Endodermal cell (in vitro differentiated cells): ENCODE measurements around the gene OSBPL7. TPM values are rescaled to one million over a fixed set of nuclear protein-coding genes. Genes with fewer than 3 reads are reported as not detected.

Experiments
- DNase-seq: peaks from one replicate; pipeline ENCODE4 v3.0.0-alpha.2; 2017
- H3K27ac ChIP-seq: 2 replicates; pipeline ENCODE4 v1.5.1; 2013; ENCODE audit warnings: mild to moderate bottlenecking, low read depth, low read length, moderate library complexity
- H3K27me3 ChIP-seq: 2 replicates; pipeline ENCODE4 v1.6.1; 2013; ENCODE audit warnings: mild to moderate bottlenecking, low read length, moderate library complexity; ENCODE audit not compliant: insufficient read depth, control insufficient read depth, poor library complexity, severe bottlenecking
- H3K36me3 ChIP-seq: 2 replicates; pipeline ENCODE4 v1.7.0; 2013; ENCODE audit warnings: mild to moderate bottlenecking, low read length, moderate library complexity; ENCODE audit not compliant: control insufficient read depth, insufficient read depth
- H3K4me1 ChIP-seq: one replicate; pipeline ENCODE4 v1.7.0; 2013; ENCODE audit warnings: low read length; ENCODE audit not compliant: control insufficient read depth, insufficient read depth
- H3K4me3 ChIP-seq: 2 replicates; pipeline ENCODE4 v1.5.1; 2013; ENCODE audit warnings: mild to moderate bottlenecking, low read length, moderate library complexity
- H3K9ac ChIP-seq: 2 replicates; pipeline ENCODE4 v1.6.1; 2013; ENCODE audit warnings: mild to moderate bottlenecking, low read length, moderate library complexity; ENCODE audit not compliant: poor library complexity, severe bottlenecking; ENCODE audit errors: extremely low read depth
- H3K9me3 ChIP-seq: 2 replicates; pipeline ENCODE4 v1.6.1; 2013; ENCODE audit warnings: mild to moderate bottlenecking, low read length, moderate library complexity; ENCODE audit not compliant: control insufficient read depth
- H3K27ac Mint-ChIP-seq: 2 replicates; pipeline ENCODE4 v1.8.0; 2020; ENCODE audit warnings: mixed read lengths
- H3K27me3 Mint-ChIP-seq: 2 replicates; pipeline ENCODE4 v1.8.0; 2021; ENCODE audit warnings: mild to moderate bottlenecking, mixed read lengths; ENCODE audit not compliant: insufficient read depth
- H3K36me3 Mint-ChIP-seq: 2 replicates; pipeline ENCODE4 v1.8.0; 2020; ENCODE audit warnings: low read depth, mixed read lengths
- H3K4me1 Mint-ChIP-seq: 2 replicates; pipeline ENCODE4 v1.8.0; 2020; ENCODE audit warnings: mixed read lengths
- H3K4me3 Mint-ChIP-seq: 2 replicates; pipeline ENCODE4 v1.8.0; 2020; ENCODE audit warnings: mild to moderate bottlenecking, moderate library complexity, mixed read lengths
- H3K9me3 Mint-ChIP-seq: 2 replicates; pipeline ENCODE4 v1.8.0; 2020; ENCODE audit warnings: mild to moderate bottlenecking, mixed read lengths
- WGBS, 2 experiments: methylation state at CpG; one replicate each; pipeline versions ENCODE4 v1.1.5 to v1.1.7; 2013; ENCODE audit warnings: missing lambda C conversion rate in 2 of 2, mixed read lengths in 1 of 2; ENCODE audit not compliant: insufficient coverage in 1 of 2, insufficient read length in 1 of 2; 5-methylcytosine and 5-hydroxymethylcytosine counted together
- total RNA-seq, 2 donors: library from RNA; stranded (reverse); fragmentation: NEBNext Ultra II Directional in 1 of 2; extraction: Animal tissue kit (Norgen Biotek cat#: 25700) in 1 of 2; gene quantifications; 2 replicates in 1 of 2; 3 replicates in 1 of 2; pipeline ENCODE4 v1.2.1, GENCODE V29; 2021
- TF ChIP-seq, protein P1 (sequence below): fragments of 200-600 bp; sonication (generic); conservative IDR thresholded peaks from 2 replicates; pipeline ENCODE4 v1.5.0; 2021; ENCODE audit warnings: antibody characterized with exemption, mild to moderate bottlenecking

OSBPL7 gene
- total RNA-seq, 2 donors from 2014 or later = 11.4 to 15.5 TPM

DNA sequence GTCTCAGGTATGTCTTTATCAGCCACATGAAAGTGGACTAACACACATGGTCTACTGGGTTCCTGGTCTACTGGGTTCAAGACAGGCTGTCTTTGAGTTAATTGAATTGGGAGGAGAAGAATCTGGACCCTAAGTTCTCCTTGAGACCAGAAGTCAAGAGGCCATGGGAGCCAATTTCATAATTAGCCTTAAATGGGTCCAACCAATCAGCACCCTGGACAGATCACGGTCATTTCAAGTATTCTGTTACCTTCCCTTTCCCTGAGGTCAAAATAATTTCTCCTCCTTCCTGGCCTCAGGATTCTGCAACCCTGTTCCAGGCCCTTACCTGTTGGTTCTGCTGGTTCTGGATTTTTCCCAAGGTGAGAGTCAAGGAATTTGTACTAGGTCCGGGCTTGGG lies 23.8 kb downstream of the OSBPL7 start:
- peaks cover 54% of the 10 kb centered on the region for H3K27me3 ChIP-seq
- no peaks in the 10 kb centered on the region for H3K36me3 ChIP-seq
- WGBS, 2 experiments = 58% methylated on average over 2 of the region's 2 CpGs; no CpG with 5 or more reads in 1 of the 2 experiments
- Mint-ChIP-seq H3K9me3 (no peaks in the 10 kb centered on the region), H3K27ac (no peak overlapping the region), H3K4me1 (no peaks in the 10 kb centered on the region), H3K4me3 (no peak overlapping the region), H3K27me3 (peaks cover 33% of the 10 kb centered on the region), H3K36me3 (no peaks in the 10 kb centered on the region)
- TF ChIP-seq, protein P1, sequence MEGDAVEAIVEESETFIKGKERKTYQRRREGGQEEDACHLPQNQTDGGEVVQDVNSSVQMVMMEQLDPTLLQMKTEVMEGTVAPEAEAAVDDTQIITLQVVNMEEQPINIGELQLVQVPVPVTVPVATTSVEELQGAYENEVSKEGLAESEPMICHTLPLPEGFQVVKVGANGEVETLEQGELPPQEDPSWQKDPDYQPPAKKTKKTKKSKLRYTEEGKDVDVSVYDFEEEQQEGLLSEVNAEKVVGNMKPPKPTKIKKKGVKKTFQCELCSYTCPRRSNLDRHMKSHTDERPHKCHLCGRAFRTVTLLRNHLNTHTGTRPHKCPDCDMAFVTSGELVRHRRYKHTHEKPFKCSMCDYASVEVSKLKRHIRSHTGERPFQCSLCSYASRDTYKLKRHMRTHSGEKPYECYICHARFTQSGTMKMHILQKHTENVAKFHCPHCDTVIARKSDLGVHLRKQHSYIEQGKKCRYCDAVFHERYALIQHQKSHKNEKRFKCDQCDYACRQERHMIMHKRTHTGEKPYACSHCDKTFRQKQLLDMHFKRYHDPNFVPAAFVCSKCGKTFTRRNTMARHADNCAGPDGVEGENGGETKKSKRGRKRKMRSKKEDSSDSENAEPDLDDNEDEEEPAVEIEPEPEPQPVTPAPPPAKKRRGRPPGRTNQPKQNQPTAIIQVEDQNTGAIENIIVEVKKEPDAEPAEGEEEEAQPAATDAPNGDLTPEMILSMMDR = no peak
- no peak overlapping the region for H3K27ac ChIP-seq
- H3K9me3 ChIP-seq = no peaks in the 10 kb centered on the region
- no peak overlapping the region for H3K9ac ChIP-seq
- peak; percentile 78 for DNase-seq
- H3K4me3 ChIP-seq = no peak overlapping the region
- H3K4me1 ChIP-seq = no peaks in the 10 kb centered on the region

GRCh38 chr17:47792979-47793378 lies 28.6 kb downstream of the OSBPL7 start:
- H3K27me3 Mint-ChIP-seq = peaks cover 74% of the 10 kb centered on the region

GRCh38 chr17:47792457-47792856 lies 29.1 kb downstream of the OSBPL7 start:
- Mint-ChIP-seq H3K27ac (no peak overlapping the region), H3K9me3 (no peaks in the 10 kb centered on the region), H3K4me3 (no peak overlapping the region), H3K36me3 (no peaks in the 10 kb centered on the region), H3K4me1 (peaks cover 2% of the 10 kb centered on the region), H3K27me3 (peaks cover 79% of the 10 kb centered on the region)
- Histone ChIP-seq H3K4me3 (no peak overlapping the region), H3K27ac (no peak overlapping the region), H3K36me3 (no peaks in the 10 kb centered on the region), H3K27me3 (peaks cover 86% of the 10 kb centered on the region), H3K9ac (no peak overlapping the region), H3K9me3 (no peaks in the 10 kb centered on the region), H3K4me1 (no peaks in the 10 kb centered on the region)
- WGBS, 2 experiments = 67% methylated on average over 1 of the region's 1 CpG; no CpG with 5 or more reads in 1 of the 2 experiments
- no peak for DNase-seq
- TF ChIP-seq, protein P1 = no peak

More at GRCh38 chr17:47792979-47793378, 28.6 kb downstream of the OSBPL7 start:
- H3K27ac Mint-ChIP-seq = no peak overlapping the region
- H3K4me1 Mint-ChIP-seq = peaks cover 2% of the 10 kb centered on the region
- no peaks in the 10 kb centered on the region for H3K36me3 Mint-ChIP-seq
- no peak overlapping the region for H3K9ac ChIP-seq
- no peak overlapping the region for H3K4me3 Mint-ChIP-seq
- TF ChIP-seq, protein P1 = no peak
- no peak overlapping the region for H3K27ac ChIP-seq
- H3K4me3 ChIP-seq = no peak overlapping the region
- 70 to 80% methylated on average over 2 to 6 of the region's 6 CpGs for WGBS, 2 experiments
- H3K9me3 Mint-ChIP-seq = no peaks in the 10 kb centered on the region
- H3K9me3 ChIP-seq = no peaks in the 10 kb centered on the region
- H3K4me1 ChIP-seq = no peaks in the 10 kb centered on the region
- no peak for DNase-seq
- peaks cover 81% of the 10 kb centered on the region for H3K27me3 ChIP-seq
- no peaks in the 10 kb centered on the region for H3K36me3 ChIP-seq
